Astrocyte (in vitro differentiated cells and primary cell): ENCODE results near the gene EIF4G3.

Experiments
- EZH2 ChIP-seq: IDR thresholded peaks from 2 replicates; pipeline ENCODE4 v1.6.1; 2012; ENCODE audit warnings: mild to moderate bottlenecking, low read length, inconsistent platforms; ENCODE audit not compliant: insufficient read depth
- TF ChIP-seq, protein P1 (sequence below): IDR thresholded peaks from 2 replicates; pipeline ENCODE4 v1.5.1; 2011; ENCODE audit warnings: low read depth, mild to moderate bottlenecking, inconsistent platforms, low read length, moderate library complexity; ENCODE audit not compliant: insufficient read depth

DNA sequence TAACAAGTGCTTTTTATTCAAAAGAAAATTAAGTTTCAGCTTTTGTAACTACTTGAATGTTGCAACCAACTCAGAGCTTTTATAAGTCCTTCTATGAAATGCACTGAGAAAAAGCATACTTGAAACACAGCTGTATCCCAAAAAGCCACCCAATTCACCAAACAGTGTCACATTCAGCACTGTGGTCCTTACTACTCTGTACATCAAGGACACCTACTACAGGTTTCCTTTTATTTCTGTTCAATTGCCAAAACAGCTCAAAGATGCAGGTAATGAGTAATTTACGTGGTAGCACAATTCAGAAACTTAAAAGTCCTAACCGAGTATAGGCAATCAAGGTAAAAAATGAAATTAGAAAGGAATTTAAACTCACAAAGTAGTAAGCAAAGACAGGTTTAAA is 2.5 kb downstream of the EIF4G3 start:
- TF ChIP-seq, protein P1, sequence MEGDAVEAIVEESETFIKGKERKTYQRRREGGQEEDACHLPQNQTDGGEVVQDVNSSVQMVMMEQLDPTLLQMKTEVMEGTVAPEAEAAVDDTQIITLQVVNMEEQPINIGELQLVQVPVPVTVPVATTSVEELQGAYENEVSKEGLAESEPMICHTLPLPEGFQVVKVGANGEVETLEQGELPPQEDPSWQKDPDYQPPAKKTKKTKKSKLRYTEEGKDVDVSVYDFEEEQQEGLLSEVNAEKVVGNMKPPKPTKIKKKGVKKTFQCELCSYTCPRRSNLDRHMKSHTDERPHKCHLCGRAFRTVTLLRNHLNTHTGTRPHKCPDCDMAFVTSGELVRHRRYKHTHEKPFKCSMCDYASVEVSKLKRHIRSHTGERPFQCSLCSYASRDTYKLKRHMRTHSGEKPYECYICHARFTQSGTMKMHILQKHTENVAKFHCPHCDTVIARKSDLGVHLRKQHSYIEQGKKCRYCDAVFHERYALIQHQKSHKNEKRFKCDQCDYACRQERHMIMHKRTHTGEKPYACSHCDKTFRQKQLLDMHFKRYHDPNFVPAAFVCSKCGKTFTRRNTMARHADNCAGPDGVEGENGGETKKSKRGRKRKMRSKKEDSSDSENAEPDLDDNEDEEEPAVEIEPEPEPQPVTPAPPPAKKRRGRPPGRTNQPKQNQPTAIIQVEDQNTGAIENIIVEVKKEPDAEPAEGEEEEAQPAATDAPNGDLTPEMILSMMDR, result no peak
- TF ChIP-seq EZH2, result no peak
